H1 (cell line): ENCODE results near the gene KCNA1. TPM values are rescaled to one million over a fixed set of nuclear protein-coding genes. Genes with fewer than 3 reads are reported as not detected.

Experiments
- CTCF ChIA-PET: fragments of 300-600 bp; sonication (Branson Sonifier 250); formaldehyde crosslinking; loops from one replicate; lab custom pipeline; 2021; ENCODE audit not compliant: partially characterized antibody; lab: Charles Lee
- POLR2A ChIA-PET: fragments of 300-600 bp; sonication (Branson Sonifier 250); formaldehyde crosslinking; loops from one replicate; lab custom pipeline; 2021; ENCODE audit warnings: inconsistent platforms; ENCODE audit not compliant: partially characterized antibody; lab: Charles Lee
- DNase-seq, 2 experiments: peaks; one replicate each; pipeline versions ENCODE4 v3.0.0 to v3.0.0-alpha.2; 2010 to 2022; ENCODE audit warnings: low spot score in 2 of 2, low read depth in 1 of 2, mixed read lengths in 1 of 2
- FAIRE-seq: peaks from 2 replicates; lab custom pipeline; 2011; peaks lifted over from hg19 to GRCh38; lab: Jason Lieb, UNC
- H2AFZ ChIP-seq: 2 replicates; pipeline ENCODE4 v1.8.1; 2012; ENCODE audit warnings: low read length, inconsistent platforms
- H2AK5ac ChIP-seq: 2 replicates; pipeline ENCODE4 v1.6.1; 2013; ENCODE audit warnings: low read depth, low read length
- H2BK120ac ChIP-seq: replicated peaks from 2 replicates; pipeline ENCODE3; 2013; ENCODE audit warnings: low read depth, low read length, inconsistent platforms
- H2BK12ac ChIP-seq: 2 replicates; pipeline ENCODE4 v1.6.1; 2013; ENCODE audit warnings: low read depth, low read length
- H2BK15ac ChIP-seq: 2 replicates; pipeline ENCODE4 v1.6.1; 2013; ENCODE audit warnings: low read length
- H2BK20ac ChIP-seq: 2 replicates; pipeline ENCODE4 v1.6.1; 2013; ENCODE audit warnings: low read length
- H2BK5ac ChIP-seq: 2 replicates; pipeline ENCODE4 v1.6.1; 2013; ENCODE audit warnings: low read depth, low read length
- H3K14ac ChIP-seq: 2 replicates; pipeline ENCODE4 v1.6.1; 2013; ENCODE audit warnings: inconsistent platforms; ENCODE audit not compliant: insufficient read length
- H3K18ac ChIP-seq: 2 replicates; pipeline ENCODE4 v1.6.1; 2013; ENCODE audit warnings: low read length; ENCODE audit errors: extremely low read depth
- H3K23ac ChIP-seq: 2 replicates; pipeline ENCODE4 v1.6.1; 2013; ENCODE audit warnings: inconsistent platforms; ENCODE audit not compliant: insufficient read length
- H3K23me2 ChIP-seq: 2 replicates; pipeline ENCODE4 v1.6.1; 2013; ENCODE audit warnings: low read depth, low read length
- H3K27ac ChIP-seq: 2 replicates; pipeline ENCODE4 v1.6.1; 2011; ENCODE audit warnings: low read depth, low read length, inconsistent platforms
- H3K27me3 ChIP-seq, 4 experiments: replicated peaks in 1 of 4; 1 replicate in 1 of 4; 2 replicates in 3 of 4; pipeline versions ENCODE4 v1.6.1 to v1.8.1; 2011 to 2013; ENCODE audit warnings: low read length in 3 of 4, mild to moderate bottlenecking in 3 of 4, inconsistent platforms in 2 of 4, mixed read lengths in 2 of 4, moderate library complexity in 1 of 4; ENCODE audit not compliant: control insufficient read depth in 3 of 4, insufficient read depth in 3 of 4; ENCODE audit errors: extremely low read depth in 1 of 4
- H3K36me3 ChIP-seq, 4 experiments: 2 replicates each; pipeline versions ENCODE4 v1.6.1 to v1.8.1; 2011 to 2013; ENCODE audit warnings: mild to moderate bottlenecking in 4 of 4, low read length in 3 of 4, moderate library complexity in 2 of 4, control low read depth in 1 of 4, inconsistent platforms in 1 of 4; ENCODE audit not compliant: insufficient read depth in 4 of 4, control insufficient read depth in 2 of 4
- H3K4ac ChIP-seq: replicated peaks from 2 replicates; pipeline ENCODE3; 2013; ENCODE audit warnings: low read length, low read depth, mixed read lengths, inconsistent platforms; ENCODE audit not compliant: insufficient read length
- H3K4me1 ChIP-seq, 4 experiments: replicated peaks in 1 of 4; 1 replicate in 1 of 4; 2 replicates in 3 of 4; pipeline versions ENCODE4 v1.6.1 to v1.8.1; 2011 to 2013; ENCODE audit warnings: low read length in 3 of 4, inconsistent platforms in 2 of 4, mixed read lengths in 1 of 4; ENCODE audit not compliant: insufficient read depth in 4 of 4, control insufficient read depth in 3 of 4
- H3K4me2 ChIP-seq, 2 experiments: 2 replicates each; pipeline versions ENCODE4 v1.6.1 to v1.8.1; 2011 to 2013; ENCODE audit warnings: low read depth in 2 of 2, low read length in 2 of 2, control low read depth in 1 of 2, inconsistent platforms in 1 of 2, mild to moderate bottlenecking in 1 of 2; ENCODE audit not compliant: insufficient read depth in 1 of 2
- H3K4me3 ChIP-seq, 4 experiments: fragments of 200-600, 300-600 bp in 1 of 4; sonication (generic), shearing (Covaris generic), sonication (Bioruptor Twin) in 1 of 4; 2 replicates each; pipeline versions ENCODE4 v1.5.1 to v1.8.1; 2011 to 2016; ENCODE audit warnings: low read length in 4 of 4, low read depth in 3 of 4, control low read depth in 2 of 4, inconsistent platforms in 2 of 4, mild to moderate bottlenecking in 2 of 4, mixed read lengths in 1 of 4, moderate library complexity in 1 of 4; ENCODE audit not compliant: insufficient read depth in 2 of 4; ENCODE audit errors: extremely low read depth in 1 of 4
- H3K56ac ChIP-seq: replicated peaks from 2 replicates; pipeline ENCODE3; 2013; ENCODE audit warnings: low read depth, mild to moderate bottlenecking, mixed read lengths, low read length, inconsistent platforms; ENCODE audit not compliant: insufficient read length
- H3K79me1 ChIP-seq: 2 replicates; pipeline ENCODE4 v1.6.1; 2013; ENCODE audit warnings: low read depth, low read length, control low read depth
- H3K79me2 ChIP-seq, 2 experiments: 2 replicates each; pipeline versions ENCODE4 v1.6.1 to v1.8.1; 2012 to 2013; ENCODE audit warnings: low read length in 2 of 2, mild to moderate bottlenecking in 2 of 2, inconsistent platforms in 1 of 2; ENCODE audit not compliant: insufficient read depth in 2 of 2, control insufficient read depth in 1 of 2
- H3K9ac ChIP-seq, 4 experiments: replicated peaks in 1 of 4; 1 replicate in 1 of 4; 2 replicates in 3 of 4; pipeline versions ENCODE4 v1.6.1 to v1.8.1; 2011 to 2013; ENCODE audit warnings: low read depth in 3 of 4, low read length in 3 of 4, control low read depth in 2 of 4, mild to moderate bottlenecking in 2 of 4, moderate library complexity in 2 of 4, inconsistent platforms in 1 of 4; ENCODE audit errors: extremely low read depth in 1 of 4
- H3K9me3 ChIP-seq, 2 experiments: 2 replicates each; pipeline versions ENCODE4 v1.6.1 to v1.8.1; 2012 to 2013; ENCODE audit warnings: mild to moderate bottlenecking in 2 of 2, moderate library complexity in 2 of 2, control low read depth in 1 of 2, inconsistent platforms in 1 of 2, low read depth in 1 of 2, low read length in 1 of 2, mixed read lengths in 1 of 2; ENCODE audit not compliant: insufficient read depth in 2 of 2
- H4K20me1 ChIP-seq, 2 experiments: replicated peaks in 1 of 2; 2 replicates each; pipeline versions ENCODE3 to v1.8.1; 2011 to 2013; ENCODE audit warnings: inconsistent platforms in 2 of 2, low read length in 2 of 2, mild to moderate bottlenecking in 1 of 2; ENCODE audit not compliant: insufficient read depth in 2 of 2, control insufficient read depth in 1 of 2
- H4K5ac ChIP-seq: 2 replicates; pipeline ENCODE4 v1.6.1; 2013; ENCODE audit warnings: low read length, low read depth, mixed read lengths, inconsistent platforms; ENCODE audit not compliant: insufficient read length
- H4K8ac ChIP-seq: 2 replicates; pipeline ENCODE4 v1.8.0; 2013; ENCODE audit warnings: mild to moderate bottlenecking, moderate library complexity, low read length, inconsistent platforms; ENCODE audit not compliant: insufficient read depth; ENCODE audit errors: extremely low read depth
- H4K91ac ChIP-seq: replicated peaks from 2 replicates; pipeline ENCODE3; 2013; ENCODE audit warnings: low read length, mixed read lengths, inconsistent platforms; ENCODE audit not compliant: insufficient read length
- CTCF ChIP-seq, 3 experiments: IDR thresholded peaks; 1 replicate in 2 of 3; 2 replicates in 1 of 3; pipeline versions ENCODE4 v1.5.1 to v1.6.1; 2011; ENCODE audit warnings: low read length in 3 of 3, mild to moderate bottlenecking in 3 of 3, inconsistent platforms in 2 of 3, low read depth in 1 of 3, moderate library complexity in 1 of 3; ENCODE audit not compliant: insufficient read depth in 1 of 3; ENCODE audit errors: control extremely low read depth in 1 of 3
- JUND ChIP-seq: IDR thresholded peaks from 2 replicates; pipeline ENCODE4 v1.6.1; 2011; ENCODE audit warnings: mild to moderate bottlenecking, improper control_type of control experiment, low read length
- KDM4A ChIP-seq: IDR thresholded peaks from one replicate; pipeline ENCODE4 v1.7.1; 2012; ENCODE audit warnings: low read depth, mild to moderate bottlenecking, moderate library complexity, low read length, inconsistent platforms; ENCODE audit not compliant: severe bottlenecking
- polyA plus RNA-seq, 7 experiments: library from polyadenylated mRNA; depleted of rRNA in 3 of 7; stranded (reverse) in 5 of 7; unstranded in 2 of 7; fragments of >200 nt in 5 of 7; fragments of 200-250 nt in 2 of 7; gene quantifications; 1 replicate in 5 of 7; 2 replicates in 1 of 7; 4 replicates in 1 of 7; pipeline versions ENCODE4 v1.2.1 to v1.2.3, GENCODE V29; 2011 to 2013; ENCODE audit warnings: missing spikeins in 2 of 7, mixed read lengths in 2 of 7
- total RNA-seq: library from RNA; stranded (reverse); fragmentation: NEBNext Ultra II Directional; extraction: Animal tissue kit (Norgen Biotek cat#: 25700); gene quantifications from 2 replicates; pipeline ENCODE4 v1.2.1, GENCODE V29; 2021

KCNA1 gene
- total and polyA plus RNA-seq, 2 of the 8 experiments (the other 6 are each of a cell fraction or from before 2014, with no cell fraction given) = 0.23 to 0.30 TPM

GRCh38 chr12:4905316-4905715 lies 4.4 kb upstream of the KCNA1 start:
- no peaks in the 10 kb centered on the region for H3K79me1 ChIP-seq
- H2AFZ ChIP-seq = no peak overlapping the region
- no peak overlapping the region for H2BK15ac ChIP-seq
- H3K4me2 ChIP-seq = no peak overlapping the region
- no peak overlapping the region for H2AK5ac ChIP-seq
- H2BK20ac ChIP-seq = no peak overlapping the region
- no peak overlapping the region for H4K5ac ChIP-seq
- no peaks in the 10 kb centered on the region for H4K20me1 ChIP-seq
- H3K4me3 ChIP-seq = no peak overlapping the region
- H3K79me2 ChIP-seq = no peaks in the 10 kb centered on the region
- DNase-seq (no peak), FAIRE-seq (no peak)
- H3K27ac ChIP-seq = no peak overlapping the region
- no peak overlapping the region for H3K18ac ChIP-seq
- POLR2A ChIA-PET = no interaction called here
- peaks cover 0 to 11% (median 8%) of the 10 kb centered on the region in 4 experiments; a peak in 5 of 7 replicates for H3K4me1 ChIP-seq
- CTCF ChIA-PET = interaction anchor here (12.1 kb wide), 1 partner anchor 45 kb away, joined by 162 read pairs; no protein-coding TSS in a partner anchor
- H3K56ac ChIP-seq = no peak overlapping the region
- H2BK120ac ChIP-seq = no peak overlapping the region
- peaks cover 9% of the 10 kb centered on the region; the same call in 1 of the 2 replicates for H3K23me2 ChIP-seq
- peaks cover 13 to 32% (median 24%) of the 10 kb centered on the region in 4 experiments for H3K27me3 ChIP-seq
- TF ChIP-seq KDM4A (no peak), CTCF (IDR thresholded peaks at IDR 0.05; ENCODE audit: control extremely low read depth in 1 of 3, insufficient read depth in 1 of 3, low read depth in 1 of 3, low read length in 3 of 3) (no peak), JUND (no peak)
- H3K36me3 ChIP-seq = no peaks in the 10 kb centered on the region
- H3K4ac ChIP-seq = no peak overlapping the region
- no peaks in the 10 kb centered on the region for H3K9me3 ChIP-seq
- no peak overlapping the region for H4K91ac ChIP-seq
- no peak overlapping the region for H3K23ac ChIP-seq
- no peak overlapping the region for H3K9ac ChIP-seq
- H4K8ac ChIP-seq = no peak overlapping the region
- no peak overlapping the region for H3K14ac ChIP-seq
- H2BK12ac ChIP-seq = no peak overlapping the region
- H2BK5ac ChIP-seq = no peak overlapping the region
